ENCODE data around the gene SYTL5.

SYTL5 gene

GRCh38 chrX:38036466-38036865, 30.1 kb downstream of the SYTL5 start:
- DNase-seq = no peak

DNA sequence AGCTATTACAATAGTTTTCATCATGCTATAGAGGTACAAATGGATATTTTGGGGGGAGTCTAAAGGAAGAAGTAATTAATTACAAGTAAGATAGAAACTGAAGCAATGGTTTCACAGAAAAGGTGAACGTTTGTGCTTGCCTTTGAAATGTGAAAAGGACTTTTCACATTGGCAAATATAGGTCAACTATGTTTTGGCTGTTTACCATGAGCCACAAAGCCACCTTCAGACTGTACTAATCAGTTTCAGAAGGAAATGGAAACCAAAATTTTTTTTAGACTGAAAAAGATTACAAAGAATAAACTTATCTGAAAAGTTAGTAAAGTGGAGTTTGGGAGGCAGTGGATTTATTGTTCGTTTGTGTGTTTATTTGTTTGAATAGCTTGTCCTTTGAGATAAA, 32.1 kb downstream of the SYTL5 start:
- DNase-seq = no peak

- no peak for DNase-seq
These were observed 34.9 kb downstream of the SYTL5 start for GRCh38 chrX:38041237-38041636.

DNA sequence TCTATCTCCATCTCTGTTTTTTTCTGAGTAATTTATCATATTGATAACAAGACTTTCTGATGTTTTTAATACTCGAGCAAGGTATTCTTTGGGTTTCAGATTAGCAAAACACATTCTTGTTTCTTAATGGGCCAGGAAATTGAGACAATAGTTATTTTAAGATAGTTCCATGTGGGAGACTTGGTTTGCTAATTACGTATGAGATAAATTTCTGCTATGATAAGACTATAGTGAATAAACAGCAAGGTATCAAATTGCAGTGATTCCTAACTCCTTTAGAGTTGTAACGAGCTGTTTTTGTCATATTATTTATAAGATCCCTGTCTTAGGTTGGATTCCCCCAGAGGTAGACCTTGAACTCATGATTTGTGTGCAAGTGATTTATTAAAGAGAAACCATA, 38.3 kb downstream of the SYTL5 start:
- no peak for DNase-seq

- no peak for DNase-seq
These were observed 39.3 kb downstream of the SYTL5 start for GRCh38 chrX:38045538-38046096.

DNA sequence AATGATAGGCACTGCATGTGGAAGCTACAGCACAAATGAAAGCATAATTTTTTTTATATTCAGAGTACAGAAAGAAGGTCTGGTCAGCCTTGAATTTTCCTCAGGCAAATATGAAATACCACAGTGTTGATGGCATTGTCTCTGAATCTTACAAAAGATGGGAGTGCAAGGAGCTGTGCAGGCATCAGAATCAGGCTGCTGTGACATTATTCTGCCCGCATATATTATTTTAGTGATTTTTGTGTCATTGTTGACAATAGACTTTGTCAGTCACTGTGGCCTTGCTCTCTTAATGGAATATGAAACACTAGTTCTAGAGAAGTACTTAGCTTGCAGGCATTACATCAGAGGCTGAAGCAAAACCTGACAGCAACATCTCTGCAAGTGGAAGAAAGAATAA, 42.5 kb downstream of the SYTL5 start:
- DNase-seq = no peak

DNA sequence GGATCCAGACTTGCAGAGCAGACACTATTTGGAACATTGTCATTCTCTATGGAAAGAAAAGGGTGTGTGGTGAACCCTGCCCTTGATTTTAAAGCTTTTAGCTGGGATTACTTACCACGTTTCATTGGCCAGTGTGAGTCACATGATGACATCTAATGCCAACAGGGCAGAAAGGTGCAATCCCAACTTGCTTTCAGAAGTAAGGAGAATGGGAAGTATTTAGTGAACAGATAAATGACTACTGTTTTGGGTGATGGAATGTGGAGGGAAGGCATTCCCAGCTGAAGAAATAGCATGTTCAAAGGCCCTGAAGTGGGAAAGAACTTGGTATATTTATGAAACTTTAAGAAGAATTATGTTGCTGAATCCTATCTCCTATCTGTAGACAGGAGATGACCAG, 44.5 kb downstream of the SYTL5 start:
- no peak for DNase-seq

DNA sequence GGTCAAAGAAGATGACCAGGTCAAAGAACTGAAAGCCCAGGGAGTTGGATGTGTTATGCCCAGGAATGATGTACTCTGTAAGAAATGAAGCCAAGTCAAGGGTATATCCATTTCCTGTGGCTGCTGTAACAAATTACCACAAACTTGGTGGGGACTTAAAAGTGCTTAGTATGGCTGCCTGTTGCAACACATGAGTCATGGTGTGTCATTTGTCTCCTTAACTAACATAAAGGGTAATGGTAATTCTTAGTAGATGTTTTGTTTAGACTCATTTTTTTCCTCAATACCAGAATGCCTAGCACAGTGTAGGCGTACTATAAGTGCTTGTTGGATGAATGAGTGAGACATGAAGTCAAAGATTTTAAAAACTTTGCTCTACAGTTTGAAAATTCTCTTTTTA, 45.7 kb downstream of the SYTL5 start:
- DNase-seq = no peak

DNA sequence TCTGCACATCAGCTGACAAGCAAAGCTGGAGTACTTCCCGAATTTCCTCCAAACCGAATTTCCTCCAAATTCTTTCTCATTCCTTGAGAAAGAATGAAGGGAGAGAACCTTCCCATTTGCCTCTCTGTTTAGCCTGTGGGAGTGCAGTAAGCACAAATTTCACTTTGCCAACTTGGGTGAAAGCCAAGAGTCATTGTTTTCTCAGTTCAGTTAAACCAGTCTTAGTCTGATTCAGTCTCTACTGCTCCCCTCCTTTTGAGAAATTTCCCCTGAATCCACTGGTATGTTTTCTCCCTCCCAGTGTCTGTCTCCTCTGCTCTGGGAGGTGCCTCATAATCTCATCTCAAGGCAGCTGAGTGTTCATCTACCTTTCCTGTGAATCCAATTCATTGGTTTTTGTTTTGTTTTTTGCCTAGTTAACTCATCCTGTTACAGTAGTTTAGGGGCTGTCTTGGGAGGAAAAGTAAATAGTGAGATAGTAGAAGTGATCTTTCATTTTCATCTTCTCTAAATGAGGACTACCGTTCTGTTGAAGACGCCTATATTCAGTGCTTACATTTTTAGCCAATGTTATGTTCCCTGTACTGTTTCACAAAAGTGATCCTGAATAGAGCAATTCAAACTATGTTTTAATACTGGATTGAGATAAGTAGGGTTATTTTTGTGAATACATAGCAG, 49.0 kb downstream of the SYTL5 start:
- DNase-seq = no peak

- DNase-seq = no peak
These were observed 54.1 kb downstream of the SYTL5 start for GRCh38 chrX:38060331-38060878.

- no peak for DNase-seq
These were observed 55.0 kb downstream of the SYTL5 start for GRCh38 chrX:38061335-38061734.

DNA sequence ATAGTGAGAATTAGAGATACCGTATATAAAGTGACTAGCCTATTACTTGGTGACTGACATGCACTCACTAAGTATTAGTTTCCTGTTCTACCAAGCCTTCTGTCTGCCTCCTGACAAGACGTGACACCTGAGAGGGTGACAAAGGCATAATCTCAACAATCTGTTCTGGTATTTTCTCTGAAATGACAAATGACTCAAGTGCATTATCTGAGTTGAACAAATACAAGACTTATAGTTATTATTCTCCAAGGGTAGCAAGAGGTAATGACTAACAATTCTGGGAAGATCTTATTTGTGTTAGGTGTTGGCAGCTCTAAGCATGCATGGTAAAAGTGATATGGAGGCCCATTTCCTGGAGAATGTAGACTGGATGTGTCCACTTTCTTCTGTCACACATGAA, 60.6 kb downstream of the SYTL5 start:
- DNase-seq = no peak

DNA sequence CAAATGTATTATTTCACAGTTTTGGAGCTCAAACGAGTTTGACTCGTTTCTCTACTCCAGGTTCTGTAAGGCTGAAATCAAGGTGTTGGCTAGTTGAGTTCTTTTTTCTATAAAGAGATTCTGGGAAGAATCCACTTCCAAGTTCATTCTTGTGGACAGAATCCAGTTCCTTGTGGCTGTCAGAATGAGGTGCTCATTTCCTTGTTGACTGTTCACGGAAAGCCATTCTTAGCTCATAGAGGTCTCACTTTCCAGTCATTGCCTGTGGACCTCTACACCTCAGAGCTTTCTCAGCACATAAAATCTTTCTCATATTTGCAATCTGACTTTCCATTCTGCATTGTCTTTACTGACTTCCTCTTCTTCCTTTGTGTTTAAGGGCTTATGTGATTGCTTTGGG, 62.9 kb downstream of the SYTL5 start:
- no peak for DNase-seq

DNA sequence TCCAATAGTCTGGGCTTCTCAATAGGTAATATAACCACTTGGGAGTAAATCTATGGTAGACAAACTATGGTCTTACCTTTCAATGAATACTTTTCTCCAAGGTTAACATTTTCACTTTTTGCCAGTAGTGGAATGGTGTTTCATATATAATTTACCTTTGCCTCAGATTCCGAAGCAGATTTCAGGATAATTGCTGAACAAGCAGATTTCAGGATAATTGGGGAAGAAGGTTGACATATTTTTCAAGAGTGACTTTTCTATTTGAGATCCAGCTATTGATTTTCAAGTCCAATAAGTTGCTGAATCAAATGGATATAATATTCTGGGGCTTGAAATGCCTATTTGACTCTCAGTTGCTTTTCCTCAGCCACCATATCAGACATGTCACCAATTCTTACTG, 63.6 kb downstream of the SYTL5 start:
- DNase-seq = no peak

GRCh38 chrX:38079463-38079862, 73.1 kb downstream of the SYTL5 start:
- no peak for DNase-seq

GRCh38 chrX:38080808-38081207, 74.5 kb downstream of the SYTL5 start:
- DNase-seq = no peak

- no peak for DNase-seq
These were observed 75.6 kb downstream of the SYTL5 start for GRCh38 chrX:38081909-38082308.

DNA sequence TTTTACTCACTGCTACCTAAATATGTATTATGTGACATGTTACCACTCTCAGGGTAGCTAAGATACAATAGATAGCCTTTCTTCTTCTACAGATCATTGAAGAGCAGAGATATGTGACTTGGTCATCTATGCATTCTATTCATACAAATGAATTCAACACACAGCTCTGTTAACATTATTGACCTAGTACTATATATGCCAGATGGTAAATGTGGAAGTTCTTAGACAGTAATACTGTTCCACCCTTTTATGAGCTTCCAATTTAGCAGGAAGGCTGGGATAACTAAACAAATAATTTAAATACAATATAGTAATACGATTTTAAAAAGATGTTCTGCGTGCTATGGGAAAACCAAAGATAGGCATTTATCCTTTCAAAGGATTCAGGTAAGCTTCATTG, 76.0 kb downstream of the SYTL5 start:
- no peak for DNase-seq

- no peak for DNase-seq
These were observed 79.5 kb downstream of the SYTL5 start for GRCh38 chrX:38085813-38086212.

GRCh38 chrX:38086451-38087215, 80.3 kb downstream of the SYTL5 start:
- DNase-seq = no peak

DNA sequence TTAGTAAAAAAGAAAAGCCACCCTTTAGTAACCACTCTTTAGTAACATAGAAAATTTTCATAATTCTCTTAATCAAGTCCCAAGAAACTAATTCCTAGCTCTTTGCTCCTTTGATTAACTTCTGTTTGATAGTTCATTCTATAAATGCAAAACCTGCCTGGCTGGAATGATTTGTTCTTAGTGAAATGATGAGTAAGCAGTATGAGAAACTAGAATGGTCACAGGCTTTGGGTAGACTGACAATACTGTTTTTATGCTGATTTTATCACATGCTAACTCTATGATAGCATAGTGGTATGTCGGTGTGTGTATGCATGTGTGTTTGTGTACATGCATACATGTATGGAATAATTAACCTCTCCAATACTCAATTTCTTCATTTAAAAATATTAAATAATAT, 81.2 kb downstream of the SYTL5 start:
- no peak for DNase-seq

DNA sequence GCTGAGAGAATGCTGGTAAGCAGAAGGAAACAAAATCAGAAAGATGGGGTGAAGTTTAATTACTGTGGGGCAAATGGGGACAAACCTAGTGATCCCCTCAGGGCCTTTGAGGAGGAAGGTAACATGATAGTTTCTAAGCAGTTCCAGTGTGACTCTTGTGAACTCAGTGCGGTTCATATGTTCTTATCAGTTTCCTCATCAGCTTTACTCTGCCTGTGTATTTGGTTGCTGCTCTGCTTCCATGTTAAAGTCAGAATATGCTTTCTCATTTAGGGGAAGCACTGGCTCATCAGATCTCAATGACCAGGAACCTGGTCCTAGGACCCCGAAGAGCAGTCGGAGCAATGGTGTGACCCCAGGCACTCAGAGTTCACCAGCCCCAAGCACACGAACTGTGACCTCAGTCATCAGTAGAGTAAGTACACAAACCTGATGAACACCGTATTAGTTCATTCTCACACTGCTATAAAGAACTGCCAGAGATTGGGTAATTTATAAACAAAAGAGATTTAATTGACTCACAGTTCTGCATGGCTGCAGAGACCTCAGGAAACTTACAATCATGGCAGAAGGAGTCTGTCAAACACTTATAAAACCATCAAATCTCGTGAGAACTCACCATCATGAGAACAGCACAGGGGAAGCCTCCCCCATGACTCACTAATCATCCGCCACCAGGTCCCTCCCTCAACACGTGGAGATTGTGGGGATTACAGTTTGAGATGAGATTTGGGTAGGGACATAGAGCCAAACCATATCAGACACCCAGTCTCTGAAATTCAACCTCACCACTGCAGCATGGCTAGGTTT, 83.0 kb downstream of the SYTL5 start:
- DNase-seq = no peak

DNA sequence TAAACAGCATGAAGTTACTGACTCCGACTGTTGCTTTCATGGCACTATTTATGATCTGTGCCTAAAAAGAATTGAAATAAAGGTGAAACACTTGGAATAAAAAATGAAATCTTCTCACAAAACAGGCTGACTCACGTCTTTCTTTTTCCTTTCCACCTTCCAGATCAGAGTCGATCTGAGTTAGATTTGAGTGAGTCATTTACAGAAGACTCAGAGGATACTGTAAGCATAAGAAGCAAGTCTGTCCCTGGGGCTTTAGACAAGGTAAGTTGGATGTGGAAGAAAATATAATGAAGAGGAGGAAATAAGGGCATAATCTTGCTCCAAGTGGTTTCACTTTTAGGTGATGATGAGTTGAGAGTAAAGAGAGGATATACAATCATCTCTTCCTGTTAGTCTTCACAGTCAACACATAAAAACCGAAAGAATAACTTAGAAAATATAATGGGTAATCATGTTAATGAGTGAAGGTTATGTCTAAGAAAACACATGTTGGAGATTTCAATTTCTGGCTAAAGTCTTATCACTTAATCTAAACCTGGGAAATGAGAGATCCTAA, 89.7 kb downstream of the SYTL5 start:
- DNase-seq = no peak

Data from NK-92 treated with Interleukin-12 subunit alpha and Interleukin-12 subunit beta, amount 100 ng/mL, for 24 hours (cell line).